Measurements from ENCODE around the gene TOR1B. TPM values are rescaled to one million over a fixed set of nuclear protein-coding genes. Genes with fewer than 3 reads are reported as not detected.
A peak's percentile ranks its signal among the peaks of the same experiment; 100 is the strongest.
"Not testable (repeated sequence)": the region's sequence is repeated elsewhere in the genome, so short reads cannot be mapped to it uniquely, and the experiment has no call there.

TOR1B gene
- total RNA-seq, 2 donors from 2014 or later, result 10.2 to 12.3 TPM

DNA sequence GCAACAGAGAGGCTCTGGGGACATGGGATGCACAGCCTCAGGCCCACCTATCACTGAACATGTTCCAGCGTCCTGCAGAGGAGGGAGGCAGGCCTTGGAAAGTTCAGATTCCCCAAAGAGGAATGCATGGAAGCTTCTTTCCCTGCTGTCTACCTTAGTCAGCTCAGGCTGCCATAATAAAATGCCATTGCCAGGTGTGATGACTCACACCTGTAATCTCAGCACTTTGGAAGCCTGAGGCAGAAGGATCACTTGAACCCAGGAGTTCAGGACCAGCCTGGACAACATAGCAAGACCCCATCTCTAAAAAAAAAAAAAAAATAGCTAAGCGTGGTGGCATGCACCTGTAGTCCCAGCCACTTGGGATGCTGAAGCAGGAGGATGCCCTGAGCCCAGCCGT is 24.5 kb upstream of the TOR1B start:
- H3K4me1 ChIP-seq, result peaks cover 0 to 15% of the 10 kb centered on the region in 2 donors

DNA sequence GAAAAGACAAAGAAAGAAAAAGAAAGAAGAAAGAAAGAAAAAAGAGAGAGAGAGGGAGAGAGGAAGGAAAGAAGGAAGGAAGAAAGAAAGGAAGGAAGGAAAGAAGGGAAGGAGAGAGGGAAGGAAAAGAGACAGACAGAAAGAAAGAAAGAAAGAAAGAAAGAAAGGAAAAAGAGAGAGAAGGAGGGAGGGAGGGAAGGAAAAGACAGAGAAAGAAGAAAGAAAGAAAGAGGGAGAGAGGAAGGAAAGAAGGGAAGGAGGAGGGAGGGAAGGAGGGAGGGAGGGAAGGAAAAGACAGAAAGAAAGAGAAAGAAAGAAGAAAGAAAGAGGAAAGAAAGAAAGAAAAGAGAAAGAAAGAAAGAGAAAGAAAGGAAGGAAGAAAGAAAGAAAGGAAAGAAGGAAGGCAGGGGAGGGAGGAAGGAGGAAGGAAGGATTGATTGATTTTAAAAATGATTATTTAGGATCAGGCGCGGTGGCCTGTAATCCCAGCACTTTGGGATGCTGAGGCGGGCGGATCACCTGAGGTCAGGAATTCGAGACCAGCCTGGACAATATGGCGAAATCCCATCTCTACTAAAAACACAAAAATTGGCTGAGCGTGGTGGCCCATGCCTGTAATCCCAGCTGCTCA is 23.3 kb upstream of the TOR1B start:
- no peaks in the 10 kb centered on the region for H3K27me3 ChIP-seq
- TF ChIP-seq, protein P1, sequence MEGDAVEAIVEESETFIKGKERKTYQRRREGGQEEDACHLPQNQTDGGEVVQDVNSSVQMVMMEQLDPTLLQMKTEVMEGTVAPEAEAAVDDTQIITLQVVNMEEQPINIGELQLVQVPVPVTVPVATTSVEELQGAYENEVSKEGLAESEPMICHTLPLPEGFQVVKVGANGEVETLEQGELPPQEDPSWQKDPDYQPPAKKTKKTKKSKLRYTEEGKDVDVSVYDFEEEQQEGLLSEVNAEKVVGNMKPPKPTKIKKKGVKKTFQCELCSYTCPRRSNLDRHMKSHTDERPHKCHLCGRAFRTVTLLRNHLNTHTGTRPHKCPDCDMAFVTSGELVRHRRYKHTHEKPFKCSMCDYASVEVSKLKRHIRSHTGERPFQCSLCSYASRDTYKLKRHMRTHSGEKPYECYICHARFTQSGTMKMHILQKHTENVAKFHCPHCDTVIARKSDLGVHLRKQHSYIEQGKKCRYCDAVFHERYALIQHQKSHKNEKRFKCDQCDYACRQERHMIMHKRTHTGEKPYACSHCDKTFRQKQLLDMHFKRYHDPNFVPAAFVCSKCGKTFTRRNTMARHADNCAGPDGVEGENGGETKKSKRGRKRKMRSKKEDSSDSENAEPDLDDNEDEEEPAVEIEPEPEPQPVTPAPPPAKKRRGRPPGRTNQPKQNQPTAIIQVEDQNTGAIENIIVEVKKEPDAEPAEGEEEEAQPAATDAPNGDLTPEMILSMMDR (IDR thresholded peaks at IDR 0.05), result no peak
- no peaks in the 10 kb centered on the region for H3K9me3 ChIP-seq
- H3K36me3 ChIP-seq, result no peaks in the 10 kb centered on the region
- no peak overlapping the region for H3K4me3 ChIP-seq
- H3K27ac ChIP-seq, result no peak overlapping the region
- peaks cover 0 to 15% of the 10 kb centered on the region in 2 donors for H3K4me1 ChIP-seq
- no peak for DNase-seq (ENCODE audit: low spot score)

More for the DNA sequence above, 24.5 kb upstream of the TOR1B start:
- Histone ChIP-seq H3K36me3 (no peaks in the 10 kb centered on the region), H3K4me3 (no peak overlapping the region), H3K27ac (no peak overlapping the region), H3K27me3 (no peaks in the 10 kb centered on the region), H3K9me3 (no peaks in the 10 kb centered on the region)
- TF ChIP-seq, protein P1 (IDR thresholded peaks at IDR 0.05), result no peak
- no peak for DNase-seq (ENCODE audit: low spot score)

DNA sequence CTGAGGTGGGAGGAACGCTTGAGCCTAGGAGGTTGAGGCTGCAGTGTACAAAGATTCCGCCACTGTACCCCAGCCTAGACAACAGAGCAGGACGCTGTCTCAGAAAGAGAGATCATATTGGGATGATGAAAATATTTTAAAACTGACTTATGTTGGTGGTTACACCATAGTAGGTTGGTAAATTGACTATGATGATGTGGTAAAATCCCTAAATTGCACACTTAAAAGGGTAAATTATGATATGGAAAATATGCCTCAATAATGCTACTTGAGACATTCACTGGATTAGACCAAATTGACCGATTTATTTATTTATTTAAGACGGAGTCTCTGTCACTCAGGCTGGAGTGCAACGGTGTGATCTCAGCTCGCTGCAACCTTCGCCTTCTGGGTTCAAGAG is 21.9 kb upstream of the TOR1B start:
- H3K27ac ChIP-seq, result no peak overlapping the region
- H3K4me1 ChIP-seq, result peaks cover 0 to 15% of the 10 kb centered on the region in 2 donors
- no peak overlapping the region for H3K4me3 ChIP-seq
- TF ChIP-seq, protein P1 (IDR thresholded peaks at IDR 0.05), result no peak
- H3K27me3 ChIP-seq, result no peaks in the 10 kb centered on the region
- H3K9me3 ChIP-seq, result no peaks in the 10 kb centered on the region
- no peaks in the 10 kb centered on the region for H3K36me3 ChIP-seq
- DNase-seq (ENCODE audit: low spot score), result no peak

DNA sequence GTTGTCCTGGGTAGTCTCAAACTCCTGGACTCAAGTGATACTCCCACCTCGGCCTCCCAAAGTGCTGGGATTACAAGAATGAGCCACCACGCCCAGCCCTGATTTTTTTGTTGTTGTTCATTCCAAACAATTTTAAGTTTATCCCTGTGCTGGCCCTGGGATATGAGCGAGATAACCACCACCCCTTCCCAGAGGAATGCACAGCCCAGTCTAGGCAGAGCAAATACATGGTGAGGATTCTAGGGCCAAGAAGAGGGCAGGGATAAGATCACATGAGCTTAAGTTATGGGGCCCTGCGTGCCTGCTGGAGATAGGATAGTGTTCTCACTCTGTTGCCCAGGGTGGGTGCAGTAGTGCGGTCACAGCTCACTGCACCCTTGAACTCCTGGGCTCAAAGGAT is 21.0 kb upstream of the TOR1B start:
- Histone ChIP-seq H3K4me1 (peaks cover 0 to 9% of the 10 kb centered on the region in 2 donors), H3K4me3 (no peak overlapping the region), H3K27ac (no peak overlapping the region), H3K9me3 (no peaks in the 10 kb centered on the region), H3K27me3 (no peaks in the 10 kb centered on the region), H3K36me3 (no peaks in the 10 kb centered on the region)
- TF ChIP-seq, protein P1 (IDR thresholded peaks at IDR 0.05), result no peak
- DNase-seq (ENCODE audit: low spot score), result no peak

DNA sequence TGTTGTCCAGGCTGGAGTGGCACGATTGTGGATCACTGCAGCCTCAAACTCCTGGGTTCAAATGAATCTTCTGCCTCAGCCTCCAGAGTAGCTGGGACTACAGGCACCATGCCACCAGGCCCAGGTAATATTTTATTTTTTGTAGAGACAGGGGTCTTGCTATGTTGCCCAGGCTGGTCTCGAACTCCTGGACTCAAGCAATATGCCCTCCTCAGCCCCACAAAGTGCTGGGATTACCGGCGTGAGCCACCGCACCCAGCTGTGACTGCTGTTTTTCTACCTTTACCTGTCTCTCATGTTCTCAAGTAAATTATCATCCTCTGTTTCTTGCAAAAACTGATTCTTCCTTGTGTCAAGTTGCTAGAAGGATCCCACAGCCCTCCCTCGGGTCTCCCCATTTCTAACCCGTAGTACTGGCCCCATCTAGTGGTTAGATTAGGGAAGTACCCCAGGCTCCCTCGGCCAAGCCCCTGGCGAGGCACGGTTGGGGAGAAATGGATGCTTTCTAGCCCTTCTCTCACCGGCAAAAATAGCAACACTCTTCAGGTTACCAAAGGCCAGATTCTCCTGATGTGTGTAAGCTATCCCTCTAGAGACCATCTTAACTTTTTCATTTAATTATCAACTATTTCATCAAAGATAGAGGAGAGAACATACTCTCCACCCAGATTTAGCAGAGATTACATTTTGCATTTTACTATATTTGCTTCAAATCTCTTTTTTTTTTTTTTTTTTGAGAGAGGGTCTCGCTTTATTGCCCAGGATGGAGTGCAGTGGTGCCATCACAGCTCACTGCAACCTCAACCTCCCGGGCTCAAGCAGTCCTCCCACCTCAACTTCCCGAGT is 19.2 kb upstream of the TOR1B start:
- peak; percentile 84 for DNase-seq (ENCODE audit: low spot score)
- H3K4me1 ChIP-seq, result no peaks in the 10 kb centered on the region
- no peaks in the 10 kb centered on the region for H3K27me3 ChIP-seq
- H3K27ac ChIP-seq, result no peak overlapping the region
- H3K4me3 ChIP-seq, result no peak overlapping the region
- TF ChIP-seq, protein P1 (IDR thresholded peaks at IDR 0.05), result peak; percentile 82 to 93
- no peaks in the 10 kb centered on the region for H3K9me3 ChIP-seq
- no peaks in the 10 kb centered on the region for H3K36me3 ChIP-seq

DNA sequence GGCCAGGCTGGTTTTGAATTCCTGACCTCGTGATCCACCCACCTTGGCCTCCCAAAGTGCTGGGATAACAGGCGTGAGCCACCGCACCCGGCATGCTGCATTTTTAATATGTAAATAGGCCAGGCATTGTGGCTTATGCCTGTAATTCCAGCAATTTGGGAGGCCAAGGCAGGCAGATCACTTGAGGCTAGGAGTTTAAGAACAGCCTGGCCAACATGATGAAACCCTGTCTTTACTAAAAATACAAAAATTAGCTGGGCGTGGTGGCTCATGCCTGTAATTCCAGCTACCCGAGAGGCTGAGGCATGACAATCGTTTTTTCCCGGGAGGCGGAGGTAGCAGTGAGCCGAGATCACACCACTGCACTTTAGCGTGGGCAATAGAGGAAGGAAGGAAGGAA is 18.0 kb upstream of the TOR1B start:
- H3K4me3 ChIP-seq; H3K36me3 ChIP-seq; H3K4me1 ChIP-seq; H3K27ac ChIP-seq; H3K9me3 ChIP-seq; DNase-seq (ENCODE audit: low spot score); H3K27me3 ChIP-seq: not testable (repeated sequence)

All from right atrium auricular region (tissue), 2 donors.